ENCODE data around the gene KIRREL1.

KIRREL1 gene

DNA sequence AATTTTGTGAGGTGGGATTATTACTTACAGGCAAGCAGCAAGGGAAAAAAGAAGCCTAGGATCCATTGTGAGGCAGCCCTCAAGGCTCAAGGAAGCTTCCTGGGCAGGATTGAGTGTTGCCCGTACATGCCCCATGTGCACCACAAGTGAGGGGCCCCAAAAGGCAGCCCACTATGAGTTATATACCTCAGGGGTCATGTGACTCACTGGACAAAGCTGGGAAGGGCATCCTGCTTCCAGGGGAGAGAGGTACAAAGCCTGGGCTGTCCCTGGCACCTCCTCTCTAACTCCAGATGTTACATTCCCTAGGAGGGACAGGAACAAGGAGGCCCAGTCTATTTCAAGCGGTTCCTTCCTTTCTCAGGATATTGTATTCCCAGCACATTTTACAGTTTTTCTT is 153.3 kb downstream of the KIRREL1 start:
- no peak for DNase-seq (ENCODE audit: low spot score)

DNA sequence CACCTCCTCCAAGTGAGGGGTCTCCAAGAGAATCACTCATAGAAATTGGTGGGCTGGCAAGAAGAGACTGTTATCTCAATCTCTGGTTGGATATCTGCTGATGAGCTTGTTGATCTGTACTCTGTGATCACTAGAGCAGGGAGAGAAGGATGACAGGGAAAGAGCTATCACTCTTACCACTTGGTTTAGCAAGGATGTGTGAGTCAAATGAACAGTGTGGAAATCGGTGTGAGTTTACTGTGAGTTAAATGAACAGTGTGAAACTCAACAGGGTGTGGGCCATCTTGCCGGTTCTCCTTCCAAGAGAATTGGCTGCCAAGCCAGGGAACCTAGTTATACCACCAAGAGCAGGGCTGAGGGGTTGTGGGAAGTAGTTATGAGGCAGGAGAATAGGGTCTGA is 154.0 kb downstream of the KIRREL1 start:
- no peak for DNase-seq (ENCODE audit: low spot score)

DNA sequence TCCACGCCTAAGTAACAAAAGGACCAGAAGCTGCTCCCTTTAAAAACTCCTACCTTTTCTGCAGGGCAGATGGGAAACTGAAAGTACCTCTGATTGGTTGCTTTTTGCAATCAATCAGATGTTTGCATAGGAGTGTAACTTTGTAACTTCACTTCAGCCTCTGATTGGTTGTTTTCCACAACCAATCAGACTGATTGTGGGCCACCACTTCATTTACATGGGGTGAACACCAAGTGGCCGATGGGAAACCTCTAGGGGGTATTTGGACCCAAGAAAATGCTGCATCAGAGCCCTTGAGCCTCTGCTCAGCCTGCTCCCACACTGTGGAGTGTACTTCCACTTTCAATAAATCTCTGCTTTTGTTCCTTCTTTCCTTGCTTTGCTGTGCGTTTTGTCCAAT is 154.4 kb downstream of the KIRREL1 start:
- DNase-seq (ENCODE audit: low spot score), result peak; percentile 34

DNA sequence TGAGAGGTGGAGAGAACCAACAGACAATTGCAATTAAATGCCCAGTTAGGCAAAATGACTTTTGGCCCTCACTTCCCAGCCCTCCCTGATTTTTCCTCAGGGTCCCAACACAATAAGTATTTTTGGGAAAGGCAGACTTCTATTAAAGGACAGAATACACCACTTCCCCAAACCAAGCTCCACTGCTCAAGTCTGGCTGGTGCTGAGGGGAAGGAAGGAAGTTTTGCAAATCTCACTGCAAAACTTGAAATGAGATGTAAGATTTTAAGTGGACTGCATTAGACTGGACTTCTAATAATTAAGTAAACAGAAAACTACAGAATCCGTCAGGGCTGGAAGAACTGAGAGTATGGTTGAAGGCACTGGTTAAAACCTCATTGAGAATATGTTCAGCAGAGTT is 155.0 kb downstream of the KIRREL1 start:
- DNase-seq (ENCODE audit: low spot score), result no peak

DNA sequence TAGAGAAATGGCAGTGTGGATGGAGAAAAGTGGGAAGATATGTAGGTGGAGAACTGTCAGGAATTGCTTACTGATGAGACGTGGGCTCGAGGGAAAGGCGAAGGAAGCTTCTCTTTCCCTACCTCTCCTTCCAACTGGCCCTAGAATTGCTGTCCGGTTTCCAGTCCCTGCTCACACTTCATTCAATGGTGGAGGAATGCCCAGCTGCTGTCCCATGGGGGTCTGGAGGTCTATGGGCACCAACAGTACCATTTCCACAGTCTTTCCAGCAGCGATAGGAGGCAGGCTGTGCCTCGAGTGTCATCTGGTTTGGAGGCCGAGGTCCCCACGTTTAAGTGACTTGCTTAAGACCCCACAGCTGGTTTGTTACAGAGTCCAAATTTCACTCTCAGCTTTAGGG is 155.7 kb downstream of the KIRREL1 start:
- no peak for DNase-seq (ENCODE audit: low spot score)
